Measurements from ENCODE around the gene HDGF.

The HDGF gene

DNA sequence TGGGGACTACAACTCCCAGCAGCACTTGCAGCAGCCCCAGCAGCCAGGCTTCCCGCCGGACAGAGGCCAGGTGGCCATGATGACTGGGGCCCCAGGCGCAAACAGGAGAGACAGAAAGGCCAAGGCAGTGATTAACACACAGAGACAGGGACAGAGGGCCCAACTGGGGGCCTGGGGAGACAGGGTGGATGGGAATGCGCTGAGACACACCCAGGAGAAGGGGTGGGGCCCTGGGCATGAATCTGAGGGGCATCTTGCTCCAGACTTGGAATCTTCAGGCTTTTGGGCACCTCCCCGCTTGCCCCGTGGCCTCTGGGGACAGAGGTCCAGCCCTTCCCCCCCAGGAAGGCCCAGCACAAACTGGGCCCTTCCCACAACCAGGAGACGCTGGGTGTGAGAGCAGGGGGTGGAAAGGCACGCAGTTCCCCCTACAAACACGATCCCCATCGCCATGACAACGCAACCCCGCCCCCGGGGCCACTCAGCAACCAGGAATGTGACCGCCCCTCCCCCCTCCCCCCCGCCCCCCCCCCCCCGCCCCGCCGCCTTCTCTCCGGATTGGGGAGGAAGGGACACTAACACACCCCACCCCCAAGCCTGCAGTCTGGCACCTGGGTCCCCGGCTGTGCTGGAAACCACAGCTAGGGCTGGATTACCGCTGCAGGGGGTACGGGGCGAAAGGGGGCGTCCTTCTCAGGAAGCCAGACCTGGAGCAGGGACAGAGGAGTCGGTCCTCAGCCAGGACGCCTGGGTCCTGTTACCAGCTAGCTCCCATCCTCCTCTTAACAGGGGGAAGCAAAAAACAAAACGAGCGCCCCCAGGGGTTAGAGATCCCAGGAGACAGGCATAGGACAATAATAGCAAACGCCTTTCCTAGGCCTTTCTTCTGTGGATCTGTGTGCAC is 4.5 kb downstream of the HDGF start:
- peaks cover 14% of the 10 kb centered on the region for H3K36me3 ChIP-seq (ENCODE audit: control insufficient read depth, insufficient read depth, low read length)
- peak; percentile 48 for DNase-seq (ENCODE audit: extremely low read depth, insufficient read length)
- H3K4me3 ChIP-seq (replicated peaks; ENCODE audit: low read depth, low read length) = peak overlapping the region; percentile 93
- TF ChIP-seq, protein P1, sequence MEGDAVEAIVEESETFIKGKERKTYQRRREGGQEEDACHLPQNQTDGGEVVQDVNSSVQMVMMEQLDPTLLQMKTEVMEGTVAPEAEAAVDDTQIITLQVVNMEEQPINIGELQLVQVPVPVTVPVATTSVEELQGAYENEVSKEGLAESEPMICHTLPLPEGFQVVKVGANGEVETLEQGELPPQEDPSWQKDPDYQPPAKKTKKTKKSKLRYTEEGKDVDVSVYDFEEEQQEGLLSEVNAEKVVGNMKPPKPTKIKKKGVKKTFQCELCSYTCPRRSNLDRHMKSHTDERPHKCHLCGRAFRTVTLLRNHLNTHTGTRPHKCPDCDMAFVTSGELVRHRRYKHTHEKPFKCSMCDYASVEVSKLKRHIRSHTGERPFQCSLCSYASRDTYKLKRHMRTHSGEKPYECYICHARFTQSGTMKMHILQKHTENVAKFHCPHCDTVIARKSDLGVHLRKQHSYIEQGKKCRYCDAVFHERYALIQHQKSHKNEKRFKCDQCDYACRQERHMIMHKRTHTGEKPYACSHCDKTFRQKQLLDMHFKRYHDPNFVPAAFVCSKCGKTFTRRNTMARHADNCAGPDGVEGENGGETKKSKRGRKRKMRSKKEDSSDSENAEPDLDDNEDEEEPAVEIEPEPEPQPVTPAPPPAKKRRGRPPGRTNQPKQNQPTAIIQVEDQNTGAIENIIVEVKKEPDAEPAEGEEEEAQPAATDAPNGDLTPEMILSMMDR (IDR thresholded peaks at IDR 0.05; ENCODE audit: insufficient read depth, low read length, poor library complexity, severe bottlenecking) = peak; percentile 23
- no peaks in the 10 kb centered on the region for H3K27me3 ChIP-seq (replicated peaks; ENCODE audit: control insufficient read depth, insufficient read depth, low read length)

DNA sequence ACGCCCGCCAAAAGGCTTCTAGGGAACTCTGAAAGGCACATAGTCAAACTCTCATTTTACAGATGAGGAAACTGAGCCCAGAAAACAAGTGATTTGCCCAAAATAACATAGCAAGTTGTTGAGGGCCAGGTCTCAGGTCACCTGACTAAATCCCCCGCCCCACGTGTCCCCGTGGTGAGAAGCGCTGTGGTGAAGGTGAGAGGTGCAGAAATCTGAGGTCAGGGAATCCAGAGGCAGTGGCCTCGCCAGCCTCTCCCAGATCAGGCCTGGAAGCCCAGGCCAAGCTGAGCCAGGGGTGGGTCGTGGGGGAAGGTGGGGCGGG is 5.1 kb downstream of the HDGF start:
- Histone ChIP-seq H3K4me3 (replicated peaks; ENCODE audit: low read depth, low read length) (peak overlapping the region; percentile 44; the same call in 1 of the 2 replicates), H3K36me3 (ENCODE audit: control insufficient read depth, insufficient read depth, low read length) (peaks cover 14% of the 10 kb centered on the region), H3K27me3 (replicated peaks; ENCODE audit: control insufficient read depth, insufficient read depth, low read length) (no peaks in the 10 kb centered on the region)
- no peak for DNase-seq (ENCODE audit: extremely low read depth, insufficient read length)
- TF ChIP-seq, protein P1 (IDR thresholded peaks at IDR 0.05; ENCODE audit: insufficient read depth, low read length, poor library complexity, severe bottlenecking) = no peak

DNA sequence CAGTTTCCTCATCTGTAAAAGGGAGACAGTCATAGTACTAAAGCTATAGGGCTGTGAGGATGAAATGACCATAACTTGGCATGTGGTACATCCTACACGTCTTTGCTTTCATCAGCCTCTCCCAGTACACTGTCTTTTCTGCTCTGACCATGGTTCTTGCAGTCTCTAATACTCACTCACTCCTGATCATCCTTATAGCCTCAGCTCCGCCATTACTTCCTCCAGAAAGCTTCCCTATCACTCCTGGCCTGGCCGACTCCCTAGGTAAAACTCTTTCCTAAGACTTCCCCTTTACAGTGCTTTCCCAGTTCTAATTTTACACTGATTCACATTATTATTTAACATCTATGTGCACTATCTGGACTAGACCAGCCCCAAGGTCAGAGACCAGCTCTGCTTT is 5.6 kb downstream of the HDGF start:
- no peak for DNase-seq (ENCODE audit: extremely low read depth, insufficient read length)
- H3K4me3 ChIP-seq (replicated peaks; ENCODE audit: low read depth, low read length) = no peak overlapping the region
- H3K36me3 ChIP-seq (ENCODE audit: control insufficient read depth, insufficient read depth, low read length) = peaks cover 14% of the 10 kb centered on the region
- H3K27me3 ChIP-seq (replicated peaks; ENCODE audit: control insufficient read depth, insufficient read depth, low read length) = no peaks in the 10 kb centered on the region
- TF ChIP-seq, protein P1 (IDR thresholded peaks at IDR 0.05; ENCODE audit: insufficient read depth, low read length, poor library complexity, severe bottlenecking) = no peak

DNA sequence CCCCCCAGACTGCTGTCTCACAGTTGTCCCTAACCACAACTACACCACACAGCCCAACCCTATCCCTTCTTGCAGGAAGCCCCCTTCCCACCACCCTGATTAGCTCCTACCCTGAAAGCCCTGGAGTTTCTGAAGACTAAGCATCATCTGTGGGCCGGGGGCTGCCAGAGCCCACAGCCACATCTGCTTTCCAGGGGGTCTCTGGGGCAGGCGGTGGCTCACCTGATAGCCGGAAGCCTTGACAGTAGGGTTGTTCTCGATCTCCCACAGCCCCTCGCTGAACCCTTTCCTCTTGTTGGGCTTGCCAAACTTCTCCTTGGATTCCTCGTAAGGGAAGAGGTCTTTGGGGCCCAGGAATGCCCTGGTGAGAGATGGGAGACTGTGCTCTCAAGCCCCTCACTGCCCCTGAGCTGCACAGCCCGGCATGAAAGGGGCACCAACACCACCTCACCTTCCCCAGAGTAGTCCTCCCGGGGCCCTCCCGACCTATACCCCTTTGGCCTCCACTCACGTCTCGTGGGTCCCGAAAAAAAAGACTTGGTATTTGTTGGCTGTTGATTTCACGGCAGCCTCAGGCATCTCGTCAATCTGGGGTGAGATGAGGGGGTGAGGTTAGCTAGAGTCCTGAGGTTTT is 6.6 kb downstream of the HDGF start:
- peaks cover 14% of the 10 kb centered on the region for H3K36me3 ChIP-seq (ENCODE audit: control insufficient read depth, insufficient read depth, low read length)
- TF ChIP-seq, protein P1 (IDR thresholded peaks at IDR 0.05; ENCODE audit: insufficient read depth, low read length, poor library complexity, severe bottlenecking) = no peak
- H3K4me3 ChIP-seq (replicated peaks; ENCODE audit: low read depth, low read length) = no peak overlapping the region
- H3K27me3 ChIP-seq (replicated peaks; ENCODE audit: control insufficient read depth, insufficient read depth, low read length) = no peaks in the 10 kb centered on the region
- no peak for DNase-seq (ENCODE audit: extremely low read depth, insufficient read length)

DNA sequence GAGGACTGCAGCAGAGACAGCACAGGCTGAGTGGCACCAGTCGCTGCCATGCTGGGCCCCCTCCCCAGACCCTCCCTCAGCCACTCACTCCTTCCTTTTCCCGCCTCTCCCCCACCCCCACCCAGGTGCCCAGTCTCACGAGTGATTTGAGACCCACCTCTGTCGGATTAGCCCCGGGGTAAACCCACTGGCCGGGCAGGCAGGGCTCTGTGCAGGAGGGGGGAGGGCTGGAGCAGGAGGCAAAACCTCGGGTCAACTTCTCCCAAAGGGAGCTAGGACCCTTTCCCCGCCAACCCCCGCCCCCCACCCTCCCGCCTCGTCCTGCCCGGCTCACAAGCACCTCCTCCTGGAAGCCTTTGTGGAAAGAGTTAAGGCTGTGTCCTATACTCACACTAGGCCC is 7.1 kb downstream of the HDGF start:
- TF ChIP-seq, protein P1 (IDR thresholded peaks at IDR 0.05; ENCODE audit: insufficient read depth, low read length, poor library complexity, severe bottlenecking) = no peak
- Histone ChIP-seq H3K4me3 (replicated peaks; ENCODE audit: low read depth, low read length) (no peak overlapping the region), H3K36me3 (ENCODE audit: control insufficient read depth, insufficient read depth, low read length) (peaks cover 14% of the 10 kb centered on the region), H3K27me3 (replicated peaks; ENCODE audit: control insufficient read depth, insufficient read depth, low read length) (no peaks in the 10 kb centered on the region)
- DNase-seq (ENCODE audit: extremely low read depth, insufficient read length) = no peak

All from GM06990 (cell line).